Activated CD4-positive, alpha-beta T cell treated with anti-CD3 and anti-CD28 coated beads for 48 hours (primary cell): Measurements from ENCODE around the gene NRBF2.
A peak's percentile ranks its signal among the peaks of the same experiment; 100 is the strongest.
"Not testable (repeated sequence)": the region's sequence is repeated elsewhere in the genome, so short reads cannot be mapped to it uniquely, and the experiment has no call there.

ENCODE experiments used
- DNase-seq: peaks from one replicate; pipeline ENCODE4 v3.0.0-alpha.2; 2020

The NRBF2 gene

DNA sequence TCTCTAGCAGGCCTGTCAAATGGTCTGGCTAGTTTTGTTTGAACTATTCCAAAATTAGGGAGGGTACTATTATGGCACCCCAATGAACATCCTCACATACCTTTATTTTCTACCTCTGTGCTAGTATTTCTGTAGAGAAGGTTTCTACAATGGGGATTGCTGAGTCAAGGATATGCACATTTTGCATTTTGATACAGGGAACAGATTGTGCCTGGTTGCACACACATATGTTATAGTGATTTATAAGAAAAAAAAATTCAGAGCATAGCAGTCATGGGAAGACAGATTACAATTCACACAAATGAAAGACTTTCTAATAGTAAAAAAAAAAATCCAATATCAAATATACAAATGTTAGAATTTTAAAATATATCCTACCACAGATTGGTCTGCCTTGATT is 14.1 kb upstream of the NRBF2 start:
- DNase-seq = no peak

DNA sequence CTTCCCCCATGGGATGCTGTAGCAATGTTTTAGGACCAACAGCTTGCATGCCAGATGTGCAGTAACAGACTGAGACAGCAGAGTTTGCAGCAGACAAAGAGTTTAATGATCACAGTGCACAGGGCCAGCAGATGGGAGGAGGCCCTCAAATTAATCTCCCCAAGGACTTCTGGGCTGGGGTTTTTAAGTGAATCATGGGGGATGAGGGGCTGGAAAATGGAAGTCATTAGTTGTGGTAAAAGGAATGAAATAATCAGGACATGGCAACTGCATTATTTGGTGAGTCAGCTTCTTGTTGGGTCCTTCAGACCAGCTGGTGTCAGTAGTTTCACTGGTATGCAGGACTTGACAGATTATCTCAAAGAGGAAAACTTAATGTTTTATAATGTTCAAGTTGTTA is 12.6 kb upstream of the NRBF2 start:
- no peak for DNase-seq

DNA sequence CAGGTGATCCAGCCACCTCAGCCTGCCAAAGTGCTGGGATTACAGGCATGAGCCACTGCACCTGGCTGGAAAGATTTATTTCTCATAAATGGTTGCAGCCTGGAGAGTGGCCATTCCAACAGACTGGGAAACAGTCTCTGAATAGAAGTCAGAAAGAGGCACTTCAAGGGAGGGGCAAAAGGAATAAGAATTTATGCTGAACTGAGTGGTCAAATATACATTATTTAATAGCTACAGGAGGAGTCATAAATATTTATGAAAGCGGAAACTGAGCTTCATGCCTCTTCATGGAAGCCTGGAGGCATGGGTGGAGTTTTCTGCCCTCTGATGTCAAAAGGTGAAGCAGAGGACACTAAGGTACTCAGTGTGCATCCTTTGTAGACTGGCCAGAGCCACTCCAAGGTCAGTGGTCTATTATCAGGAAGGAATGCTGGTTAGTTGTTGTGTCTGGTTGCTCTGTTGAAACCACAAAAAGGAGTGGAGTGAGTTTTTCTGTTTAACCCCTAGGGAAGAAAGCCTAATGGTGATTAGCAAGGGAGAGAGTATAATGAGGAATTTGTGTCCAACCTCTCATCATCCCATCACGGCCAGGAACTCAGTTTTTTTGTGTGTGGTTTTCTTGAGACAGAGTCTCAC is 9.3 kb upstream of the NRBF2 start:
- DNase-seq = no peak

DNA sequence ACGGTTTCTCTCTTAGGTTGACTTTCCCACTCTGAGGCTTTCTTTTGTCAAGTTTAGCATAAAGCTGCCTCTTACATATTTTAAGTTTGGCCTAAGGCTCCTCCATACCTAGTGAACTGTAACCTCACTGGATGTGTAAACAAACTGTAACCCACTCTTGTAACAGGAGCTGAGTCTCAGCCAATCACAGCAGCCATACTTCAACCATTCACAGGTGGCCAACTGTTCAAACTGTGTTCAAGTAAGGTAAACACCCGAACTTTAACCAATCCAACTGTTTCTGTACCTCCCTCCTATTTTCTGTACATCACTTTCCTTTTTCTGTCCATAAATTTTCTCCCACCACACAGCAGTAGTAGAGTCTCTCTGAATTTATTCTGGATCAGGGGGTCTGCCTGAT is 7.7 kb upstream of the NRBF2 start:
- no peak for DNase-seq

DNA sequence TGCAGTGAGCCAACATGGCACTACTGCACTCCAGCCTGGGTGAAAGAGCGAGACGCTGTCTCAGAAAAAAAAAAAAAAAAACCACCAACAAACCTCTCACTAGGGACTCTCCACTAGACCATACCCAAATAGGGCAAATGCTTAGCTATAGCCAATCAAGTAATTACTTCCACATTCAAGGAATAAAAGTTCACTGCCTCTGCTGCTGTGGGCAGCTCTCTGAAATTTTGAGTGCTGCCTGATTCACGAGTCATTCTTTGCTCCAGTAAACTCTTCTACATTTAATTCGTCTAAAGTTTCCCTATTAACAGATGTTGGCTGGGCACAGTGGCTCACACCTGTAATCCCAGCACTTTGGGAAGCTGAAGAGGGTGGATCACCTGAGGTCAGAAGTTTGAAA is 4.7 kb upstream of the NRBF2 start:
- no peak for DNase-seq

DNA sequence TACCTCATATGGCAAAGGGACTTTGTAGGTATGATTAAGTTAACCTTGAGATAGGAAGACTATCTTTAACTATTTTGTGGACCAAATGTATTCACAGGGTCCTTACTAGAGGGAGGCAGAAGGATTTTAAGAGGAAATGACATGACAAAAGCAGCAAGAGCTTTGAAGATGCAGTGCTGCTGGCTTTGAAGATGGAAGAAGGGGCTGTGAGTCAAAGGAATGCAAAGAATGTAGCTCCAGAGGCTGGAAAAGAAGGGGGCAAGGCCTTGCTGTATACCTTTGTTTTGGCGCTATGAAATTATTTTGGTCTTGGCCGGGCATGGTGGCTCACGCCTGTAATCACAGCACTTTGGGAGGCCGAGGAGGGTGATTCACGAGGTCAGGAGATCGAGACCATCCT is 3.2 kb upstream of the NRBF2 start:
- no peak for DNase-seq

DNA sequence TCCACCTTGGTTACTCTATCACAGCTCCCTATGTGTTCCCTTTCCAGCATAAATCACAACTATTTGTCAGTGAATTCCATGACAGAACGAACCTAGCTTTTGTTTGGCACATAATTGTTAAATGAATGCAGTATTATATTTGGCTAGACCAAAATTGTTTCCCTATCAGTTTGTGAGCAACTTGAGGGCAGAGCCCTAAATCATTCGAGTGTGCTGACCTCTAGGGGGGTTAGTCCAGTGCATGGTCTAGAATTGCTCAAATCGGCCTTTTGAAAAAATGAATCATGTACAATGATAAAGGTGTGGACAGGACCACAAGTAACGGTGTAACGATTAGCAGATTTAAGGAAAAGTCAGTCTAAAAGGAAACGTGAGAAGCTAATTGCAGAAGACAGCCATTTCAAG is 475 bp upstream of the NRBF2 start:
- no peak for DNase-seq

DNA sequence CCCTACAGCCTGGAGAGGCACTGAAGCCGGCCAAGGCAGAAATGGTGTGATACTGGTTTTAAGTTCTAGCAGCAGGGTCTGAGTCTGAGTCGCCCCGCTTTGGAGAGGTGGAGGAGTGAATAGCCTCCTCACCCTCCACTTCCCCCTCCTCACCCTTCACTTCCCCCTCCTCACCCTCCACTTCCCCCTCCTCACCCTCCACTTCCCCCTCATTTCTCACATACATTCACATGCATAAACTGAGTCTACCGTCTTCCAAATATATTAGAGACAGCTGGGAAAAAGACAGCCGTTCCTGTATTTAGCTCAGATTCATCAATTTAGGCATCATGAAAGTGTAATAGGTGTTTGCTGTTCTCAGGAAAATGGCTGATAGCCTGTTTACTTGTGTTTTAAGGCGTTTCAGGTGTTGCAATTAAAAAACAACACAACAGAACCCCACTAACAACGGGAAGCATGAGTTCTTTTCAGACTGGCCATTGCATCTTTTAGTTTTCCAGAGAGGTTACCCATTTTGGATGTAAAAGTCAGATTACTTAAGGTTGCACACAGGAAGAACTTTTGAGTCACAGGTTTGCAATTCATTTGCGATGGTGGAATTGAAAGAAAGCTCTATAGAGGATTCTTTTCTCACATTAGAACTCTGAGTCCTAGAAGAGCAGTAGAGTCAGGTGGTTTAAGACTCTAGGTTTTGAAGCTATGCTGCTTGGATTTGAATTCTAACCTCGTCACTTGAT is 861 bp downstream of the NRBF2 start:
- no peak for DNase-seq

DNA sequence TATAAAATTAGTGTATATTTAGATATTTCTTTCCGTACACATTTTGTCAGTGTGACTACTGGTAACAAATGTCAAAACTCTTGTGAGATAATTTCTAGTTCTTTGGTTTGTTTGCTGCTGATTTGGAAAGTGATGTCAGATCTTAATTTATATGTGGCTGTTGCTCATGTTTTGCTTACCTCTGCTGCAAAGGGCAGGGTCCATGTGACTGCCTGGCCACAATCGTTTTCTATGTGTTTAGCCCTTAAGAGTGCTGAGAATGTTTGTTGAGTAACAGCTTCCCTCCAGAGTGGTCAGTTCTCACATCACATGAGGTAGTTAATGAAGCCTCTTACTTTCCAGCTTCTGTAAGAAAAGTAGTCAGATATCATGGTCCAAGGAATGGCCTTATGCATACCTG is 4.2 kb downstream of the NRBF2 start:
- no peak for DNase-seq

DNA sequence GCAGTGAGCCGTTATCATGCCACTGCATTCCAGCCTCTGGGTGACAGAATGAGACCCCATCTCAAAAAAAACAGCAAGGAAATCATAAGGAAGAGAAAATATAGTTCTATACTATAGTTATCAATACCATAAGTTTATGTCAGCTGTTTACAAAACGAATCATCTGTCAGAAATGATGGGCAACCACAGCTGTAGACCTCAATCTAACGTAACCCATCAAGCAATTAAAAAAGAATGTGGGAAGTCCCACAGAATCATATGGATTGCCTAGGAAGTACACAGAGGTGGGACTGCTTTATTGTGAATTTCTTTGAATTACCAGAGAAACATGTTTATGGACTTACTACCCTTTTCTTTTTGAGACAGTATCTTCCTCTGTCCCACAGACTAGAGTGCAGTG is 6.9 kb downstream of the NRBF2 start:
- no peak for DNase-seq

DNA sequence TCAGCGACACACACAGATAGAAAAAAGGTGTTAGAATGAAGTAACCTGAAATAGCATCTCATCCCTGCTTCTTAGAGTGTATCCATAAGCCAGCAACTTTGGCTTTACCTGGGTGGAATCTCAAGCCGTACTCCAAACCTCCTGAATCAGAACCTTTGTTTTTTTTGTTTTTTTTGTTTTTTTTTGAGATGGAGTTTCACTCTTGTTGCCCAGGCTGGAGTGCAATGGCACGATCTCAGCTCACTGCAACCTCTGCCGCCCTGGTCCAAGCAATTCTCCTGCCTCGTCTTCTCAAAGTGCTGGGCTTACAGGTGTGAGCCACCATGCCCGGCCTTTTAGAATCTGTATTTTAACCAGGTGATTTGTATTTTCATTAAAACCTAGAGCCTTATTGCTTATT is 9.0 kb downstream of the NRBF2 start:
- no peak for DNase-seq

DNA sequence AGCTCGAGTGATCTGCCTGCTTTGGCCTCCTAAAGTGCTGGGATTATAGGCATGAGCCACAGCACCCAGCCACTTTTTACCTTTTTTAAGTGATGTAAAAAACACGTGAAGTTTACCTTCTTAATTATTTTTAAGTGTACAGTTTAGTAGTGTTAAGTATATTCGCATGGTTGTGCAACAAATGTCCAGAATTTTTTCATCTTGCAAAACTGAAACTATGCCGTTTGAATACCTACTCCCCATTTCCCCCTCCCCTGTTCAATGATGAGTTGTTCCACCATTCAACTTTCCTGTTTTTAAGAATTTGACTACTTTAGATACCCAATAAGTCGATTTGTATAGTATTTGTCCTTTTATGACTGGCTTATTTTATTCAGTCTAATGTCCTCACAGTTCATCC is 10.9 kb downstream of the NRBF2 start:
- DNase-seq = no peak

DNA sequence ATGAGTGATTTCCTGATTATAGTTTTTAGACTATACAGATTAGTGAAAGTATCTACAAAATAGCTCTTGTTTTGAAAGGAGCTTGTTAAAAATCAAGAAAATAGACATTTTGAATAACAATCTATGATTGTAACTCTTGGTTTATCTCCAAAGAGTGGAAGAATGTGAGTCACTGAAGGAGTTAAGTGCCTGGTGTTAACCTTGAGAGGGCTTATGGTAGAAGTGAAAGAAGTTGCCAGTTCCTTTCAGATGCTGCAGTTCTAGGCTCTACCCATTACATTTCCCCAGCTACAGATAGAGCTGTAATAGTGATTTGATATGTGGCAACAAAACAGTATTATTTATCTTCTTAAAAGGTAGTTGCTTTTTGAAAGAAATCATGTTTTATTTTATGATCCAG is 12.7 kb downstream of the NRBF2 start:
- DNase-seq = no peak

DNA sequence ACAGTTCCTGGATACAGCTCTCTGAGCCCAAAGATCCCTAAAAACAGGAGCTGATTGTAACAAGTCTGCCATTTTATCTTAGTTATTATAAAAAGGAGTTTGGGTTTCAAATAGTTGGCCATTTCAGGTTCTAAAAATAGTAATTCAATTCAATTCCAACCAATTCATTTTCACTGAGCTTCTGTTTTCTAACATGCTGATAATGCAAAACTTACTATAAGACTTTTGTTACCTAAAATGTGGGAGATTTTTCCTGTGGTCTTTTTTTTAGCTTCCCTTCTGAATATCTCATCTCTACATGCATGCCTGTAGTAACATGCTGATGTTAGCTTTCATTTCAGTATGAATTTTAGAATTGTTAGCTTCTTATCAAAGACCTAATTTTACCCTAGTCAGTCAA is 13.4 kb downstream of the NRBF2 start:
- no peak for DNase-seq

DNA sequence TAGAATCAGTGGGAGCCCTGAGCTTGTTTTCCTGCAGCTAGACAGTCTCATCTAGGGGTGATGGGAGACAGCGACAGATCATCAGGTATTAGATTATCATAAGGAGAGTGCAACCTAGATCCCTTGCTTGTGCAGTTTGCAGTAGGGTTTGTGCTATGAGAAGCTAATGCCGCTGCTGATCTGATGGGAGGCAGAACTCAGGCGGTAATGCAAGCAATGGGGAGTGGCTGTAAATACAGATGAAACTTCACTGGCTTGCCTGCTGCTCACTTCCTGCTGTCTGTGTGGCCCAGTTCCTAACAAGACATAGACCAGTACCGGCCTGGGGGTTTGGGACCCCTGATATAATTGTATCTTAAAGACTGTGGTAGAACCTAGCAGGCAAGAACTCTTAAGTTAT is 17.6 kb downstream of the NRBF2 start:
- no peak for DNase-seq

DNA sequence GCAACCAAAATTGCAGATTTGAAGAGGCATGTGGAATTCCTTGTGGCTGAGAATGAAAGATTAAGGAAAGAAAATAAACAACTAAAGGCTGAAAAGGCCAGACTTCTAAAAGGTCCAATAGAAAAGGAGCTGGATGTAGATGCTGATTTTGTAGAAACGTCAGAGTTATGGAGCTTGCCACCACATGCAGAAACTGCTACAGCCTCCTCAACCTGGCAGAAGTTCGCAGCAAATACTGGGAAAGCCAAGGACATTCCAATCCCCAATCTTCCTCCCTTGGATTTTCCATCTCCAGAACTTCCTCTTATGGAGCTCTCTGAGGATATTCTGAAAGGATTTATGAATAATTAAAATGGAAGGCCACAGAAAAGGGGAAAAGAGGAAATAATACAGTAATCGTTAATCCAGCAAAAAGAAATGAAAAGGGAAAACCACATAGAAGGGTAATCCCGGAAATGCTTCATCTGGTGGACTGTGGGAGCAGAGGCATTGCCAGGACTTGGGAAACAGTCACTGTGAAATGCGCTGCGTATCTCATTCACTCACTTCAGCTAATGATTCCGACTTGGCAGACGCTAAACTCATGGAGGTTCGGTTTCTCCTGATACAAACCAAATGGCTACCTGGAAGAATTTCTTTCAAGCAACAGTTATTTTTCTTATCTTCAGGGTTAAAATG is 20.9 kb downstream of the NRBF2 start:
- not testable (repeated sequence) for DNase-seq

DNA sequence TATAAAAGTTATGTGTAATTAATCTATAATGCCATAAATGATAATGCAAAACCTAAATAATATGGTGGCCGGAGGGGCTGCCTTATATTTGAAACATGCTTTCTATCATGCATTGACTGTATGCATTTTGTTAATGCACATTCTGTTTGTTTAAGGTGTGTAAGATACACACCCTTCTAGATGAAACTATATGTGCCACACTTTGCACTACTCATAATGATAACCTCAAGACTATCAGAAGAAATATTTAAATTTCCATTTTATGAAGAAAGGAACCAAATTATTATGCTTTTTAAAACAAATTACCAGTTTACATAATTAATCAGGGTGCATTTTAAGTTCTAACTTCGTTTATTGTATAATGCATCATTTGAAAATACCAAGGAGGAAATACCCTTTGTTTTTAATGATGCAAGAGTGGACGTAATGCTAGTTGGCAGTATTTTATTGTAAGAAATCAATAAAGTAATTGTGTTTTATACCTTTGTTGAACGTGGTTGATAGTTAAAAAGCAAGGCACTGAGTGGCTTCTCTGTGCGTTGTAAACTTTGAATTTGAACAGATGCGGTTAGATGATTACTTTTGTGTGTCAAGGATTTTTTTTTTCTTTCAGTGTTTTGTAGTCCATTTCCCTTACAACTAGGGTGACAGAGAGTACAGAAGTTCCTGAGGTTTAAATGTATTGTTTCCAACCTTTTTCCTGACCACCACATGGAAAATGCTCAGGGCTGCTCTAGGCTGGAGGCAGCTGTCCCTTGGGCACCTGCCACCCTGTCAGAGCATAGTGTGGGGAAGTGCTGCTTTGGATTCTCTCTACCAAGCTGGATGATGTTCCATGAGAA is 21.6 kb downstream of the NRBF2 start:
- no peak for DNase-seq

DNA sequence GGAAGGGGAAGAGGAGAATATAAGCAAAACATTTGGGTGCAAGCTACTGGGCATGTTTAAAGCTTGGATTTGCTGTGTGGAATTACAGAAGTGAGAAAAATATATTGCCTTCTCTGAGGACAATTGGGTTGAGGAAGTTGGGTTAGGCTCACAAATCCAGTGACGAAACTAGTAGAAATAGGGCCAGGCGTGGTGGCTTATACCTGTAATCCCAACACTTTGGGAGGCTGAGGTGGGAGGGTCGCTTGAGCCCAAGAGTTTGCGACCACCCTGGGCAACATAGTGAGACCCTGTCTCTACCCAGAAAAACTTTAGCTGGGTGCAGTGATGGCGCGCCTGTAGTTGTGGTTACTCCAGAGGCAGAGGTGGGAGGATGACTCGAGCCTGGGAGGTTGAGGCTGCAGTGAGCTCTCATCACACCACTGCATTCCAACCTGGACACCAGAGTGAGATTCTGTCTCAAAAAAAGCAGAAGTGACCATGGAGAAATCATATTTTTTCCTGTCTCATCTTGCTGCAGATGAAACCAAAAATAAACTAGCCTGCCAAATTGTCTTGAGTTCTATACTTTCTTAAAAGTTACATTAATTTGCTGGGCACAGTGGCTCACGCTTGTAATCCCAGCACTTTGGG is 22.4 kb downstream of the NRBF2 start:
- no peak for DNase-seq

DNA sequence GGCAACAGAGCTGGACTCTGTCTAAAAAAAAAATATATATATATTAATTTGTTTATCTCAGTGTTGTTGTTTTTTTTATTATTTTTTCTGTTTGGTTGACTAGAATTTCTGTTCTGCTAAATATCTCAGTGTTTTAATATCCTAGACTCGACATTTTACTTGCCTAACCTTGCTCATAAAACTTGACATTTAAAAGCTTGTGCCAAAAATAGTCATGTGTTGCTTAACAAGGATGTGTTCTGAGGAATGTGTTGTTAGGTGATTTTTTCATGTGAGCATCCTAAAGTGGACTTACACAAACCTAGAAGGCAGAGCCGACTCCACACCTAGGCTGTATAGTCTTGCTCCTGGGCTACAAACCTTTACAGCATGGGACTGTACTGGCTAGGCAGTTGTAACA is 23.1 kb downstream of the NRBF2 start:
- no peak for DNase-seq

DNA sequence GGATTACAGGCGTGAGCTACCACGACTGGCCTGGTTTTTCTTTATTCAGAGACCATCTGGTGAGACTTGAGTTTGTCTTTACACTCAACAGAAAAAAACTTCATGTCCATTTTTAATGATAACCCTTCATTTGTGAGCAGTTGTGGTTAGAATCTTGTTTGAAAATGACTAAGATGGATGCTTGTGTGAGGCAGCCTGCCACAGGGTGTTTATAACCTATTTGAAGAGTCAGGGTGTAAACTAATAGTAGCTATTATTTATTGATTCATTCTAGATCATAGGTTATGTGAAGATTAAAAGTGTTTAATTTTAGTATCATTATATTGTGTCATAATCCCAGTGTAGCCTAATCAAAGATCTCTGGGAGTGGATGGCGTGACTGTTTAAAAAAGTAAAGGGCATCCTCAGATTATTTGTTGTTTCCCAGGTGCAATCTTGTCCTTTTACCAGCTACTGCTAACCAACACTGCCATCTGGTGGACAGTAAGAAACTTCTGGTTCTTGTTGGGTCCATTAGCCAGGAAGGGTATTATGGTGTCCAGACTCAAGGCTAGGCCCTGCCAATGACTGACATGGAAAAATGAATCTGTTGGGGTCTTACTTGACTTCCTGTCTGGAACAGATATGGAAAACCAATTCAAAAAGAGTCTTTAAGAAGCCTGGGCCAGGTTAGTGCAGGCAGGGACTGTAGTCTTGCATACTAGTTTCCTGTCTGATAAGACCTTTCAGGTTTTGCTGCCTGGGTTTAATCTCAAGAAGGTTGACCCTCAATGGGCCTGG is 24.9 kb downstream of the NRBF2 start:
- peak; percentile 47 for DNase-seq

DNA sequence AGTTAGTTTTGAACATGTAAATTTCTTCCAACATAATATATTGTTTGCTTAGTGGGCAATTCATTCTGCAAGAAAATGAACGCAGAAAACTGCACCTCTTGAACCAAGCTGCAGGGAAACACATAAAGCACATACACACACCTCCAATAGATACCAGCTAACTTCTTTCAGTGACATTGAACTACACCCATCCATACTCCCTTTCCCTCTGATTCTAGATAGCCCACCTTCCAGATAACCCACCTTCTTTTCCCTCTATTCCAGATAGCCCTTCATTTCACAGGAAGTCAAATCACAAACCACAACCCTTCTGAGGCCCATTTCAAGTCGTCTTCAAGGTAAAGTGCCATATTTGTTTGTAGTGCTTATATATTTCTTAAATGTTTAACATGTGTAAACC is 28.5 kb downstream of the NRBF2 start:
- DNase-seq = no peak

DNA sequence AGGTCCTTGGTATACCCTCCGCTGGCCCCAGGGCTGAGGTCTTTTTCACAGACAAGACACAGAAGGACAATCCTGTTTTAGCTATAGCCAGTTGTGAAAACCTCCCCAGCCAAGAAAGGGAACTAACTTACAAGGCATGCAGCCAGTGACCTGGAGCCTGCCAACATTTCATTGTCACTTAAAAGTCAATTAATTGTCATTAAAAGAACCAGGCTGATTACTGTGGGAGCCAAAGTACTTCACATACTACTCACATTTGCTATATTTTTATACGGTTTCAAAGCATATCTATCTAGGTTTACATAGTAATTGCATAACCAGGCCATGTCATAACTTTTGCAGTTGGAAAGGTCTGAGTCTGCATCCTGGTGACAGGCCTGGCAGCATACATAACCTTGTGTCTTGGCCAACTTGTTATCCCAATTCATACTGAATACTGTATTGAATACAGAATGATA is 31.1 kb downstream of the NRBF2 start:
- DNase-seq = no peak
